HFFc6 (cell line): Measurements from ENCODE around the gene ATP8A2. TPM values are rescaled to one million over a fixed set of nuclear protein-coding genes. Genes with fewer than 3 reads are reported as not detected.

Experiments
- DNase-seq: peaks from one replicate; pipeline ENCODE4 v3.0.0-alpha.2; 2018
- H3K27ac Mint-ChIP-seq: 2 replicates; pipeline ENCODE4 v1.8.0; 2020; ENCODE audit warnings: mild to moderate bottlenecking, mixed read lengths
- H3K27me3 Mint-ChIP-seq: 2 replicates; pipeline ENCODE4 v1.8.0; 2021; ENCODE audit warnings: mild to moderate bottlenecking, moderate library complexity, mixed read lengths; ENCODE audit not compliant: insufficient read depth
- H3K36me3 Mint-ChIP-seq: 2 replicates; pipeline ENCODE4 v1.8.0; 2021; ENCODE audit warnings: low read depth, mixed read lengths
- H3K4me1 Mint-ChIP-seq: 2 replicates; pipeline ENCODE4 v1.8.0; 2020; ENCODE audit warnings: low read depth, mixed read lengths
- H3K4me3 Mint-ChIP-seq: 2 replicates; pipeline ENCODE4 v1.8.0; 2020; ENCODE audit warnings: mild to moderate bottlenecking, moderate library complexity, mixed read lengths
- H3K9me3 Mint-ChIP-seq: 2 replicates; pipeline ENCODE4 v1.8.0; 2020; ENCODE audit warnings: mild to moderate bottlenecking, mixed read lengths
- CTCF ChIP-seq: fragments of 200-600 bp; sonication (generic); IDR thresholded peaks from 2 replicates; pipeline ENCODE4 v1.5.0; 2021; ENCODE audit warnings: antibody characterized with exemption, mild to moderate bottlenecking
- total RNA-seq, 6 experiments: library from RNA; stranded (reverse); fragmentation: NEBNext Ultra II Directional; extraction: Animal tissue kit (Norgen Biotek cat#: 25700); gene quantifications; 2 replicates in 1 of 6; 3 replicates in 5 of 6; pipeline ENCODE4 v1.2.3, GENCODE V29; 2021

Gene ATP8A2
- total RNA-seq, 6 experiments from 2014 or later = 0.02 TPM; not detected in 5

GRCh38 chr13:25766991-25767390 lies 395.2 kb downstream of the ATP8A2 start:
- Mint-ChIP-seq H3K36me3 (no peaks in the 10 kb centered on the region; the same call in 1 of the 2 replicates), H3K27ac (no peak overlapping the region), H3K4me3 (no peak overlapping the region), H3K9me3 (peaks cover 43% of the 10 kb centered on the region), H3K27me3 (no peaks in the 10 kb centered on the region; the same call in 1 of the 2 replicates), H3K4me1 (no peaks in the 10 kb centered on the region)
- no peak for DNase-seq
- TF ChIP-seq CTCF = no peak

DNA sequence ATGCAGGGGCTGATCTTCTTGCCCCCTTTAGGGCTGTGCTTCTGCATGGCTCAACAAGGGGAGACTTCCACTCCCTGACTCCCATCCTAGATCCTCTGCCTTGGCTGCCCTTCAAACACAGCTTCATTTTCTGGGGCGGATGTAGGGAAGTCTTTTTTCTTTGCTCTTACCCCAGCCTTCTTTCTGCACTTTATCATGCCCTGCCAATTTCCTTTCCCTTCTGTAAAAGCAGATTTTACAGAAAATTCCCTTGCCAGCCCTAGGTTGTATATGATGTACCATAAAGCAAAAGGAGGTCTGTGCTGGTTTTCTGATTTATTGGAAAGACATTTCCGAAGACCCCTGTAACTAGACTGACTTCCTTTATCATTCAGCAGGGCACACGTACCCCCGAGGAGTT lies 396.6 kb downstream of the ATP8A2 start:
- DNase-seq = no peak
- H3K4me3 Mint-ChIP-seq = no peak overlapping the region
- no peak for TF ChIP-seq CTCF
- no peaks in the 10 kb centered on the region; the same call in 1 of the 2 replicates for H3K27me3 Mint-ChIP-seq
- no peaks in the 10 kb centered on the region; the same call in 1 of the 2 replicates for H3K36me3 Mint-ChIP-seq
- no peaks in the 10 kb centered on the region for H3K4me1 Mint-ChIP-seq
- no peak overlapping the region for H3K27ac Mint-ChIP-seq
- H3K9me3 Mint-ChIP-seq = peaks cover 42% of the 10 kb centered on the region

DNA sequence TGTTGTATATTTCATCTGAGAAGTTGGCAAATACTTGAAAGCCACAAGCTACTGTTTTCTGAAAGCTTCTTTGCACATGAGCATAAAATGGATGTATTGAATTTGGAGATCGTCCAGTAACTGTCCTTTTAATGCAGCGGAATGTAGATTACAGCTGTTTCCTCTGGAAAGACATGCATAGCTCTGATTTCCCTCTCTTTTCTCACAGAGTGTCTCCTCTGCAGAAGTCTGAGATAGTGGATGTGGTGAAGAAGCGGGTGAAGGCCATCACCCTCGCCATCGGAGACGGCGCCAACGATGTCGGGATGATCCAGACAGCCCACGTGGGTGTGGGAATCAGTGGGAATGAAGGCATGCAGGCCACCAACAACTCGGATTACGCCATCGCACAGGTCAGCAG lies 397.1 kb downstream of the ATP8A2 start:
- Mint-ChIP-seq H3K27ac (no peak overlapping the region), H3K36me3 (no peaks in the 10 kb centered on the region; the same call in 1 of the 2 replicates), H3K4me3 (no peak overlapping the region), H3K27me3 (no peaks in the 10 kb centered on the region; the same call in 1 of the 2 replicates), H3K9me3 (peaks cover 40% of the 10 kb centered on the region), H3K4me1 (no peaks in the 10 kb centered on the region)
- no peak for TF ChIP-seq CTCF
- no peak for DNase-seq

GRCh38 chr13:25770601-25771000 lies 398.8 kb downstream of the ATP8A2 start:
- Mint-ChIP-seq H3K9me3 (peaks cover 41% of the 10 kb centered on the region), H3K4me1 (no peaks in the 10 kb centered on the region), H3K27me3 (no peaks in the 10 kb centered on the region; the same call in 1 of the 2 replicates), H3K27ac (no peak overlapping the region), H3K36me3 (no peaks in the 10 kb centered on the region), H3K4me3 (no peak overlapping the region)
- no peak for DNase-seq
- TF ChIP-seq CTCF = no peak

GRCh38 chr13:25771202-25771601 lies 399.4 kb downstream of the ATP8A2 start:
- no peak for DNase-seq

More at GRCh38 chr13:25771202-25771601, 399.4 kb downstream of the ATP8A2 start:
- Mint-ChIP-seq H3K27me3 (no peaks in the 10 kb centered on the region), H3K36me3 (no peaks in the 10 kb centered on the region), H3K4me1 (no peaks in the 10 kb centered on the region), H3K27ac (no peak overlapping the region), H3K9me3 (peaks cover 40% of the 10 kb centered on the region), H3K4me3 (no peak overlapping the region)
- no peak for TF ChIP-seq CTCF
